Measurements from ENCODE around the gene FANCE.

Gene FANCE

GRCh38 chr6:35486005-35486925 is 34.1 kb downstream of the FANCE start:
- no peak for DNase-seq

DNA sequence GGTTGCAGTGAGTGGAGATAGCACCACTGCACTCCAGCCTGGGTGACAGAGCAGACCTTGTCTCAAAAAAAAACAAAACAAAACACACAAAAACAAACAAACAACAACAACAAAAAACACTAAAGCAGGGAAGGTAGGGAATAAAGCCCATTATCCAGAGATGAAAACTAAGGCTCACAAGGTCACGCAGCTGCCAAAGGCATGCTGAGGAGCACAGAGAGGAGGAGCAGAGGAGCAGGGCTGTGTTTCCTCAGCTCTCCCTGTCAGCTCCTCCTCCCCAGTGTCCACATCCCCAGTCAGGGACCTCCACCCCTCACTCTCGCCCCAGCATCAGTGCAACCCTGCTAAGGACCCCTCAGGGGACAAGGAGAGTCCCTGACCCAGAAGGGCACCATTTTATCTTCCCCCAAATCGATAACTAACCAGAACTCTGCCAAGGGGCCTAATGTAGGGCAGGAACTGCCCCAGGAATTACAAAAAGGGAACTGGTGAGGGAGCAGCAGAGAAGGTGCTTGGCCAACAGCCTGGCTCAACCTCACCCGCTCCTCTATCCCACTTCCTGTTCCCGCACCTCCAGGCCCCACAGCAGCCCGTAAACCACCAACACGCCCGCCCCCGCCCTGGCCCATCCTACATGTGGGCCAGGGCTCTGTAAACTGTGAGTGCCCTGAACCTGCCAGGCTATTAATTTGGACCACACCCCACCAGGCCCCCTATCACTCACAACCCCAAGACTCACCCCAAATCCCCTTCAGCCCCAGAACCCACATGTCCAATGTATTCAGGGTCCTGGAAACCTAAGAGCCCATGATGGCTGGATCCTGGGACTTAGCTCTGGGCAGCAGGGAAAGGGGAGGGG is 35.7 kb downstream of the FANCE start:
- DNase-seq, result no peak

- no peak for DNase-seq
Observed at GRCh38 chr6:35488517-35488862, 36.4 kb downstream of the FANCE start.

GRCh38 chr6:35489066-35489465 is 36.9 kb downstream of the FANCE start:
- DNase-seq, result no peak

- DNase-seq, result no peak
Observed at GRCh38 chr6:35489995-35490791, 38.1 kb downstream of the FANCE start.

DNA sequence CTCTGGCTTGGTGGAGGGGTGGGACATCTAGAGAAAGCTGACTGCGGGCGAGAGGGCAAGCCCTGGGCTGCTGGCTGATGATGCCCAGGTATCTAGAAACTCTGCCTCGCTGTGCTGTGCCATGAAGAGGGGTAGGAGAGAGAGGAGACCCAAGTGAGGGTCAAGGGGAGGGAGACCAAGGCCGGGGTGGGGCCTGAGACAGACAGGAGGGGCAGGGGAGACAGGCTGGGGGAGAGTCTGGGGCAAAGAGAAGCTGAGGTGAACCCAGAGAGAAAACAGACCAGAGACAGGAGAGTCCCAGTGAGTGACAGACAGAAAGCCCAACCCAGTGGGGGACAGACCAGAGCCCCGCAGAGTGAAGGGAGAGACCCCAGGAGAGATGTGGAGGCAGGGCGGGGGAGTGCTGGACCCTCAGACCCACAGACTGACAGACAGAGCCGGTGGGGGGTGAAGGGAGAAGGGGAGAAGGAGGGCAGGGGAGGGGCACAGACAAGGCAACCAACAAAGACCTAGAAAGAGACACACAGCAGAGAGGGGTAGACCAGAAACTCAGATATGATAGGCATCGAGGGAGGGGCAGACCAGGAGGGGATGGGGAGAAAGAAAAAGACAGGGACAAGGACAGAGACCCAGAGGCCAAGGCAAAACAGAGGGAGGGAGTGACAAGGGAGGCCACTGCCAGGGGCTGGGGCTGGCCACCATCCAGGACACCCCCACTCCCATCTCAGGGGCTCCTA is 38.9 kb downstream of the FANCE start:
- no peak for DNase-seq

DNA sequence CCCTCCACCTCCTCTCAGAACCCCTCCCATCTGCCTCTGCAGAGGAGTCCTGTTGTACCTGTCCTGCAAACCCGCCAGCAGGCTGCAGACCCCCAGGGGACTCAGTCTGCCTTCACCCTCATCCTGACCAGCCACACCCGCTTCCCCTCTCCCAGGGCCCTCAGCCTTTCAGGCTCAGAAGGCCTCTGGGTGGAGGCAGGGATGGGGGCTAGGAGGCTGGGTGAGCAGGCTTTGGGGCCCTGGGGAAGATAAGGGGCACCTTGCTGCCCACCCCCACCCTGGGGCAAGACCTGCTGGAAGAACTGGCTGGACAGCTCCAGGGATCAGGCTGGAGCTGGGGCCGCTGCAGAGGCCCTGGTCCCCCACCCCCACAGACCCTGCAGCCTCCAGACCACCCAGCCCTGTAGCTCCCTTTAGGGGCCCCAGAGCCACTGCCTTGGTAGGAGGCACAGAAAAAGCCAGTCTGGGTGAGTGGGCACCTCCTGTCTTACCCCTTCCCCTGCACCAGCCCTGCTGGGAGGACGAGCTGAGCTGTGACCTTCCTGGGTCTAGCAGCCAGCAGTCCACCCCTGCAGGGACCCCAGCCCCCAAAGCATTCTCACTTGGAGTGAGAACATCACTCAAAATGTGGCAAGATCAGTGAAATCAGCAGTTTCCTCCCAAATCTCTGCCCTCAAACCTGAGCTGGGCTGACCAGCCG is 39.6 kb downstream of the FANCE start:
- no peak for DNase-seq

- no peak for DNase-seq
Observed at GRCh38 chr6:35492258-35492973, 40.3 kb downstream of the FANCE start.

GRCh38 chr6:35492974-35493284 is 40.8 kb downstream of the FANCE start:
- DNase-seq, result no peak

DNA sequence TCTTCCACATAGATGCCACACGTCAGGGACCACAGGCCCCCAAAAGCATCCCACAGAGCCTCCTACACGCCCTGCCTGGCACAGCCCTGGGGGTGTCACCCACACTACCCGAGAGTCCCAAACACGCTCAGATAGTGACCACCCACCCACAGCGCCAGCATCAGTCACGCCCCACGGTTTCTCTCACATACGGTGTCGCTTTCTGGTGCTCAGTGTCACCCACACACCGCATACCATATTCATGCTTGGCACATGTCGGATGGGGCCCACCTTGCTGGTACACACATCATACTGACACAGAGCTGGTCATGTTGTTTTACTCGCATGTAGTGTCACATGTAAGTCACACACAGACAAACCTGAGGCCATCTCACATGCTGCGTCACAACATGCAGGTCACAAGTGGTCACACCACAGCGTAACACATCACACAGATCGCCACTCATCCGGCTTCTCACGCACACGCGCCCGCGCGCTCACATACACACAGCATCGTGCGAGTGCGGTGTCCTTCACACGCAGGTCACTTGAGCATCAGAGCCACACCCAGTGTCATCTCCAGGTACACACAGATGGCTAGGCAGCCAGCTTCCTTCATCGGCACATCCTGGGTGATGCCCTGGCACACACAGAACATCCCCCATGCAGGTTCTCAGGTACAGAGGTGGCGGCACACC is 41.3 kb downstream of the FANCE start:
- DNase-seq, result no peak

GRCh38 chr6:35494161-35494563 is 42.0 kb downstream of the FANCE start:
- no peak for DNase-seq

DNA sequence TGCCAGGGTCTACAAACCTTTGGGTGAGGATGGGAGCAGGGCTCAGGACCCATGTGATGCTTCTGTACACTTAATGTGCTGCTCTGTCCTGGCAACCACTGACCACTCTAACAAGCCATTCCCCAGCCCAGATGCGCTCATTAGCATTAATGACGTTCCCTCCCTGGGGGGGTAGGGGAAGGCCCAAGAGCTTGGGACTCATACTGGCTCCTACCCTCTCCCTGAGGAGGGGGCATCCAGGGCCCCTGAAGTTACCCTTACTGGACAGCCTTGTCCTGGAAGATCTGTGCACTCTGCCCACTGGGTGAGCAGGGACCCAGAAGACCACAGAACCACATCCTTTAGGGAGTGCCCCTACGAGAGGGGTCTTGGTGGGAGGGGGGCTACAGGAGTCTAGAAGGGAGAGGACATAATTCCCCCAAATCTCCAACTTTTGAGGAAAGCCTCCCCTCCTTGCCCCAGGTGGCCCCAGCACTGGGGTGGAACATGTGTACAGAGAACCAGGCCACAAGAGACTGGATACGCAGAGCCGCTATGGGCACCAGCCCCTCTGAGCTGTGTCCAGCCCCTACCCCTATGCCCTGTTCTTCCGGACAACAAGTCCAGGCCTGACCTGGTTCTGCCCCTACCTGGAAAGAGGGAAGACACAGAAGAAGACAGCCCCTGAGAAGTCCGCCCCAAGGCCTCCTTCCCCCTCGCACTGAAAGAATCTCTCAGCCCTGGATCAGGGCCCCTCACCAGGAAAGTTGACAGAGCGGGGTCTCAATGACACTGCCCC is 43.3 kb downstream of the FANCE start:
- no peak for DNase-seq

DNA sequence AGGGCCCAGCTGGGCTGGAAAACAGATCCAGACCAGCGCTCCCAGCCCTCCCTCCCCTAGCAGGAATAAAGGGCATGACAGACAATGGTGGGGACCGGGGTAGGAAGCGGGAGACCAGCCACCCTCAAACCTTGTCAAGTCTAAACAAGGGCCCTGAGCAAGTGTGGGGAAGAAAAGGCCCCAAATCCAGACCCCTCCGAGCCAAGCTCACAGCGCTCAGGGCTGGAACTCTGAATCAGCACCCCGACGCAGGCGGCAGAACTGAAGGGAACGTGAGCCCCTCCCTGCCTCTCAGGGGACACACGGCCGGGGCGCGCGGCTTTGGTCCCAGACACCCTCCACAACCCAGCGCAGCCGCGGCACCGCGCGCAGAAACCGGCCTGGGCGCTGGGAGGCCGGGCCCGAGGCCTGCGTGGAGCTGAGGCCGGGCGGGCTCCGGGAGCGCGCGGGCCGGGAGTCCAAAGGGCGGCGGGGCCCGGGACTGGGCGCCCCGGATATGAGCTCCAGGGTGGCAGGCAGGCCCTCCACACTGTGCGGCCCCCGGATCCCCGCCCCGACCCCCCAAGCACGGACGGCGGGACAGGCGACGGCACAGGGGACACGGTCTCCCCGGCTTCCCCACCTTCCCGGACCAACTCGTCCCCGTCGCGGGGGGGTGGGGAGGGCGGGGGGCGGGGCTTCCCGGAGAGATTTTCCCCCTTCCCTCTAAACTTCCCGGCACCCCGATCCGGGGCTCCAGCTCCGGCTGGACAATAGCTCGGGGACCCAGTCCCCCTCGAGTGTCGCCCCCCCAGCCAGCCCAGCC is 44.1 kb downstream of the FANCE start:
- no peak for DNase-seq

GRCh38 chr6:35496841-35497570 is 44.9 kb downstream of the FANCE start, which contains the start of gene TEAD3:
Gene TEAD3 (minus strand): TSS chr6:35497079.
- DNase-seq, result peak; percentile 55

- peak; percentile 67 for DNase-seq
Observed at GRCh38 chr6:35497571-35498421, 45.7 kb downstream of the FANCE start.

GRCh38 chr6:35498422-35499067 is 46.4 kb downstream of the FANCE start:
- DNase-seq, result no peak

DNA sequence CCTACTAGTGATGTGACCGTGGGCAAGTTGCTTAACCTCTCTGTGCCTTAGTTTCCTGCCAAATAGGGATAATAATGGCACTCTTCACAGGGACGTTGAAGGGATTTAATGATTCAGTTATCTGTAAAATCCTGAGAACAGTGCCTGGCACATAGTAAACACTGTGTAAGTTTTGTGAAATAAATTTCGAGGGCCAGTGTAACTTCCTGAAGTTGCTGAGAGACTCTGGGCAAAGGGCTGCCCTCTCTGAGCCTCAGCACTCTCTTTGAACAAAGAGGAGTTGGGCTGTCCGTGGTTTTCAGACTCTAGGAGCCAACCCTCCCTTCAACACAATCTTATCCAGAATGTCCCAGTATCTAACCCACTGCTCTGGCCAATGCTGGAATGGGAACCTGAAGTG is 47.2 kb downstream of the FANCE start:
- DNase-seq, result no peak
